Measurements from ENCODE around the gene MYL6B.
"Not testable (repeated sequence)": the region's sequence is repeated elsewhere in the genome, so short reads cannot be mapped to it uniquely, and the experiment has no call there.

The MYL6B gene

DNA sequence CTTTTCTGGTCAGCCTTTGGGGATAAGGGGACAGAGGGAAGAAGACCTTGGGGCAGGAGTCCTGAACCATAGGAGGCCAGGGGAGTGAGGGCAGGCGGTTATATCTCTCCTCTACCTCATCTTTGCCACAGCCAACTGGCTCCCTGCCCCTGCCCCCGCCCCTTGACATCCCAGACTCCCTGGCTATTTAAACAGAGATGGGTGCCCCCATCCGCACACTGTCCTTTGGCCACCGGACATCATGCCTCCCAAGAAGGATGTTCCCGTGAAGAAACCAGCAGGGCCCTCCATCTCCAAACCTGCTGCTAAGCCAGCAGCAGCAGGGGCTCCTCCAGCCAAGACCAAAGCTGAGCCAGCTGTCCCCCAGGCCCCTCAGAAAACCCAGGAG, 1.3 kb downstream of the MYL6B start:
- DNase-seq (ENCODE audit: low read depth): no peak

DNA sequence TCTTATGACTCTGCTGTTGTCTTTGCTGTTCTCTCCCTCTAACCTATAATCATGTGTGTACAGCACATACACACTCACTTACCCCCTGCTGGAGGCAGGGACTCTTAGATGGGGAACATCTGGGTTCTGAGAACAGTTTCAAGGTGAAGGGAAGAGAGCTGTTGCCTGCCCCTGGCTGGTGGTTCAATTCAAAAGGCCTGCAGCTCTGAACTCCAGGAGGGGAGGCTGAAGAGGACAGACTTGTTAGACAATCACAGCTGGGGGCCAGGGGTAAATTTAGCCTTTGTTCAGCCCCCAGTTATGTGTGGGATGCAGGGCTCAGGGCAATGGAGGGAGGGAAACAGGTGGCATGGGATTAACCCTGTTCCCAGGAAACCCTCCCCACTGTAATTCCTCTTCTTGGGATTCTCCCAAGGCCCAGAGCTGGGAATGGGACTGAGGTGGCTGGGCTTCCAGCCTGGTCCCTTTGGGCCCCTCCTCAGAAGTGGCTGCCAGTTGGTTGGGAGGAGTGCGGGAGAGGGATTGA, 1.9 kb downstream of the MYL6B start:
- no peak for DNase-seq (ENCODE audit: low read depth)

DNA sequence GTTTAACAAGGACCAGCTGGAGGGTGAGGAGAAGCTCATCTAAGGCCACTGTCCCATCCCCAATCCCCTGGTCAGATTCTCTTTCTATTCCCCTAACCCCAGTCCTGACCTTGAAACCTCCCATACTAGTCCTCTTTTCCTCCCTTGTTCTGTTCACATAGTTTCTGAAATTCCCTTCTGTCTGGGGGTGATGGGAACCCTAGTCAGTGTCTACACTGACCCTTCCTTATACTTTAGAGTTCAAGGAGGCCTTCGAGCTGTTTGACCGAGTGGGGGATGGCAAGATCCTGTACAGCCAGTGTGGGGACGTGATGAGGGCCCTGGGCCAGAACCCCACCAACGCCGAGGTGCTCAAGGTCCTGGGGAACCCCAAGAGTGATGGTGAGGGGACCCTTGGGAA, 2.4 kb downstream of the MYL6B start:
- DNase-seq (ENCODE audit: low read depth): no peak

DNA sequence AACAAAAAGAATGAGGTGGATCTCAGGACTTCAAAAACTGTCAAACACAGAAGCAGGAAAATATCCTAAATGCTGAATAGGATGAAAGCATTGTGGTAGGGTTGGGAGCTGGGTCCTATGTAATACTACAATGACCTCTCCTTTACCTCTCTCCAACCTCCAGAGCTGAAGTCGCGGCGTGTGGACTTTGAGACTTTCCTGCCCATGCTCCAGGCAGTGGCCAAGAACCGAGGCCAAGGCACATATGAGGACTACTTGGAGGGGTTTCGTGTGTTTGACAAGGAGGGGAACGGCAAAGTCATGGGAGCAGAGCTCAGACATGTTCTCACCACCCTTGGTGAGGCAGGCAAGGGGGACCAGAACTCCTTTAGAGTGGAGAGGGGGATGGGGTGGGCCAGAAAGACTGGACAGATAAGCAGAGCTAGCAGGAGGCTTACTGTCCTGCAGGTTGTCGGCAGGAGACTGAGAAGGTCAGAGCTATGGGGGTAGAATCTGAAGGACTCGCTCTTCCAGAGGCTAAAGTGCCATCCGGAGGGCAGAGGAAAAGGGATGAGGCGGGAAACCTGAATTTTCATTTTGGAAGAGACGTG, 3.0 kb downstream of the MYL6B start:
- no peak for DNase-seq (ENCODE audit: low read depth)

DNA sequence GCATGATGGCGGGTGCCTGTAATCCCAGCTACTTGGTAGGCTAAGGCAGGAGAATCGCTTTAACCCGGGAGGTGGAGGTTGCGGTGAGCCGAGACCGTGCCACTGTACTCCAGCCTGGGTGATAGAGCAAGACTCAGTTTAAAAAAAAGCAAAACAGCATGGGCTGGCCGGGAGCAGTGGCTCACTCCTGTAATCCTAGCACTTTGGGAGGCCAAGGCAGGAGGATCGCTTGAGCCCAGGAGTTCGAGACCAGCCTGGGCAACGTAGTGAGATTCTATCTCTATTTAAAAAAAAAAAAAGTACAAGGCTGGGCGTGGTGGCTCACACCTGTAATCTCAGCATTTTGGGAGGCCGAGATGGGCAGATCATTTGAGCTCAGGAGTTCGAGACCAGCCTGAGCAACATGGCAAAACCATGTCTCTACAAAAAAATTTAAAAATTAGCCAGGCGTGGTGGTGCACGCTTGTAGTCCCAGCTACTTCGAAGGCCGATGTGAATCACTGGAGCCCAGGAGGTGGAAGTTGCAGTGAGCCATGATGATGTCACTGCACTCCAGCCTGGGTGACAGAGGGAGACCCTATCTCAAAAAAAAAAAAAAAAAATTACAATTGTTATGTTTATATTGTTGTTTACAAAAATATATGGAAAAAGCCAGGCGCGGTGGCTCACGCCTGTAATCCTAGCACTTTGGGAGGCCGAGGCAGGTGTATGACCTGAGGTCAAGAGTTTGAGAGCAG, 4.2 kb downstream of the MYL6B start:
- not testable (repeated sequence) for DNase-seq (ENCODE audit: low read depth)

DNA sequence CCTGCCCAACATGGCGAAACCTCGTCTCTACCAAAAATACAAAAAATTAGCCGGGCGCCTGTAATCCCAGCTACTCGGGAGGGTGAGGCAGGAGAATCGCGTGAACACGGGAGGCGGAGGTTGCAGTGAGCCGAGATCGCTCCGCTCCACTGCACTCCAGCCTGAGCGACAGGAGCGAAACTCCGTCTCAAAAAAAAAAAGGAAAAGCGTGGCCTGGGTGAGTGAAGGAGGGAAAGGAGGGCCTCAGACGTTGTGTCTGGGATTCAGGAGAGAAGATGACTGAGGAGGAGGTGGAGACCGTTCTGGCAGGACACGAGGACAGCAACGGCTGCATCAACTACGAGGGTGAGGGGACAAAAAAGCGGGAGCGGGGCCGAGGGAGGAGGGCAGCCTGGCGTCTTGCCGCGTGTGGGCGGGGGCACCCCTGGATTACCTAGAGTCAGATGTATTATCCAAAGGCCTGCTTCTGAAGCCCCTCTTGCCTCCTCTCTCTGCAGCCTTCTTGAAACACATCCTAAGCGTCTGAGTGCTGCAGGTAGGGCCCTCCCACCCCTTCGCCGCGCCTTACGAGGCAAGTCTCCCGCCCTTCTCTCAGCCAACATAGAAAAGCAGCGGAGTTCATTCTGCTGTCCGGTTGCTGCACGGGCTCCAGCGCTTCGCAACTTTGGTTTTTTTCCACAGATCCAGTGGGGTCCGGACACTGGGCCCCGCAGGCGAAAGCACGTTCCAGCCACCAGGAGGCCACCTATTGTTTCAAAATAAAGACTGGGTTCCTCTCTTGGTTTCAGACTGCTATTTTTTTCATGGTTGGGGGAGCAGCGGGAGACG, 5.0 kb downstream of the MYL6B start:
- DNase-seq (ENCODE audit: low read depth): peak; percentile 25

DNA sequence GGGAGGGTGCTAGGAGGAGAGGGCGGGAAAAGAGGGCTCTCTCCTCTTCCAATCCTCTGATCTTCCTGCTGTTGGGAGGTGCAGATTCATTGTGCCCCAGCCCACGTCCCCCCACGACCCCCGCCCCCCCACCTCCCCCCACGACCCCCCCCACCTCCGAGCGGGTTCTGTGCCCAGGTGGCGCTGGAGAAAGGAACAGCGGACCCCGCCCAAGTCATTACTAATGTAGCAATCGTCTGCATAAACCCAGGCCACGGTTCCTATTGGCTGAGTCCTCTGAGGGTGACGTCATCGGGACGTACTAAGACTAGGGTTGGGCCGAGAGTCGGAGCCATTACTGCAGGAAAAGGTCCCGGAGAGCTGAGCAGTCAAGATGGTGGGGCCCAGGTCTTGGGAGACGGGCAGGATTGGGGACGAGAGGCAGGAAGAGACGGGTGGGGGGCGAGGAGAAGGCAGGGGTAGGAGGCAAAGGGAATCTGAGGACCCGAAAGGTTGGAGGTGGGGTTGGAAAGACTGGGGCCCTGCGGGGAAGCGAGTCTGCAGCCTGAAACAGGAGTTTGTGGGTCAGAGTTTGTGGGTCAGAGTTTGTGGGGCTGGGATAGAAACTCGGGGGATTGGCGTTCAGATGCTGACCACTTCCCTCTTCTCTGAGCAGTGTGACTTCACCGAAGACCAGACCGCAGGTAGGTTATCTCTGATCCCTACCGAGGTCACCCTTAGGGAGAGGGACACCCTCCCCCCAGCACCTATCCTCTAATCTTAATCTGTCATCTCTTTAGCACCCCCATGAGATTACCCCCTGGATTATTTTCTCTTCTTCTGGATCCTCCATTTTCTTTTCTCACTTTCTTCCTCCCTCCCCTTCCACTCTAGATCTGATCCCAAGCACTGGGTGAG, 5.9 kb downstream of the MYL6B start, which contains the start of gene MYL6:
TSS of gene MYL6 (plus strand) at position 331 of the 897 bp plus-strand sequence. CDS start at position 374, 43 bp downstream.
- peak; percentile 88 for DNase-seq (ENCODE audit: low read depth)

DNA sequence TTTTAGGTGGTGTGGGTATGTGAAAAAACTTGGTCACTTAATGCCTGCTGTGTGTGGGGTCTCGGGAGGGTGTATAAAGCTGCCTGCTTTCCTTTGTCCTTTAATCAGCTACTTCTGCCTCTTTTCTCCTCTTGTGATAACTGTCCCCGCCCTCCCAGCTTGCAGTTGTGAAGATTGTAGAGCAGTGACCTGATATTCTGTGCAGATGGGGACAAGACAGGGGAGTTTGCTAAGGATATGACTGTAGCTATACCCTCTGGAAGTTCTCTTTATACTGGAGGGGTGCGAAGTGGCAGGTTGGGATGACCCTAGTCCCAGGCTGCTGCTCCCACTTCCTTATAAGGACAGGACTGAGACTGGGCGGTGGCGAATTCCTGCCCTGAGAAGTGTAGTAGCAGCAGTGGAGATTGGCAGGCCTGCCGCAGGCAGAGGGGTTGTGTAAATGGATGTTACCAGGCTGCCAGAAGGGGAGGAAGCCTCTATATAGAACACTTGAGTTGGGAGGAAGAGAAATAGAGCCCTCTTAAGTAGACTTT, 6.6 kb downstream of the MYL6B start:
- no peak for DNase-seq (ENCODE audit: low read depth)

DNA sequence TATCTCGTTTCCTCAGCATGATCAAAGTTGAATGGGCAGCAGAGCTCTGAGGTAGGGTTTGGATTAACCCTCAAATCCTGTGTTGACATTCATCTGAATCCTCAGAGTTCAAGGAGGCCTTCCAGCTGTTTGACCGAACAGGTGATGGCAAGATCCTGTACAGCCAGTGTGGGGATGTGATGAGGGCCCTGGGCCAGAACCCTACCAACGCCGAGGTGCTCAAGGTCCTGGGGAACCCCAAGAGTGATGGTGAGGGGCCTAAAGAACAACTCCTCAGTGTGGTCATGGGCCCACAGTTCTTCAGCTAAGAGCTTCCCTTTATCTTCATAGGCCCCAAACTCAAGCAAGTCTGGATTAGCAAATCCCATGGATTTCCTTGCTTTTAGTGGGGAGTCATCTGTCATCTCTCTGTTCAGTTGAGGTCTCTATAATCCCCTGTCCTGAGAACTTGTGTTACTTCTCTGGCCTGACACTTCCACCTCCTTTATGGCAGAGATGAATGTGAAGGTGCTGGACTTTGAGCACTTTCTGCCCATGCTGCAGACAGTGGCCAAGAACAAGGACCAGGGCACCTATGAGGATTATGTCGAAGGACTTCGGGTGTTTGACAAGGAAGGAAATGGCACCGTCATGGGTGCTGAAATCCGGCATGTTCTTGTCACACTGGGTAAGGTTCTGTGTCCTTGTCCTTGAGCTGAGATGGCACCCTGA, 7.2 kb downstream of the MYL6B start:
- no peak for DNase-seq (ENCODE audit: low read depth)

DNA sequence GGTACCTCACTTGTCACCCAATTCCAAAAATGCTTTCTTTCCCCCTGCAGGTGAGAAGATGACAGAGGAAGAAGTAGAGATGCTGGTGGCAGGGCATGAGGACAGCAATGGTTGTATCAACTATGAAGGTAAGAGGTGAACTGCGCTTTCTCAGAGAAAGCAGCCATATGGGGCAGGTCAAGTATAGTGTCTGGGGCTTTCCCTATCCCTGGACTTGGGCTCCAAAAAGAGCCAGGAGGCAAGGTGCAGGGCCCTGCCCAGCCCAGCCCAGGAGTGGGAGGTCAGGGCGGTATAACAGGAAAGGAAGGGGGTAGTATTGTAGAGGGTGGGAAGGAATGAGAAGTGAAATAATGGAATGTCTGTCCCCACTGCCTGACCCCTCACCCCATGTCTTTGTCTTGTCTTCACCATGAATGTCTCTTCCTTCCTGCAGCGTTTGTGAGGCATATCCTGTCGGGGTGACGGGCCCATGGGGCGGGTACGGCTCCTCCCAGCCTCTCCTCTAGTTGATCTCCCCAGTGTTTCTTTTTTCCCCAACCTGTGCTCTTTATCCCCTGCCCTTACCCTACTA, 7.9 kb downstream of the MYL6B start:
- peak; percentile 43 for DNase-seq (ENCODE audit: low read depth)

DNA sequence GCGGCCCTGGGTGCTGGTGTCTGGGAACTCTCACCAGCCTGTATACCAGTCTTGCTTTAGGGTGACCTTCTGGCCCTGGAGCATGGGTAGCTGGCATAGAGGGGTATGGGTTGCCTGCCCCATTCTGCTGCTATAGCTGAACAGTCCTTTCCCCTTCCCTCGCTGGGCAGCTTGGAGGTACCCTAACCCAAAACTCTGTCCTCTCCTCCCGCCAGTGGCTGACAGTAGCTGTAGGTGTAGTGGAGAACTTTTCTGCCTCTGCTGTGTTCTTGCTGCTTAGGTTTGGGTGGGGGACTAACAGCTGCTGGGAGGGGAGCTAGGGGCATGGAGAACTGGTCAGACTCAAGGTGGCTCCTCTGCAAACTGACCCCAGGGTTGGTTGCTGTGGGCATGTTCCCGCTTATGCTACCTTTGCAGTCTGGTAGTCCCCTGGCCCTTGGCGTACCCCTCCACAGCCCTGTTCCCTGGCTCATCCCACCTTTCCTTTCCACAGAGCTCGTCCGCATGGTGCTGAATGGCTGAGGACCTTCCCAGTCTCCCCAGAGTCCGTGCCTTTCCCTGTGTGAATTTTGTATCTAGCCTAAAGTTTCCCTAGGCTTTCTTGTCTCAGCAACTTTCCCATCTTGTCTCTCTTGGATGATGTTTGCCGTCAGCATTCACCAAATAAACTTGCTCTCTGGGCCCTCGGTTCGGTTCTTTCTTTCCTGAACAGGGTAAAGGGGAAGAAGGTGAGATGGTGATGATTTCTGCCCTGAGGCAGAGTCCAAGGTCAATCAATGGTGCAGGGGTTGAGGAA, 8.7 kb downstream of the MYL6B start:
- DNase-seq (ENCODE audit: low read depth): no peak

DNA sequence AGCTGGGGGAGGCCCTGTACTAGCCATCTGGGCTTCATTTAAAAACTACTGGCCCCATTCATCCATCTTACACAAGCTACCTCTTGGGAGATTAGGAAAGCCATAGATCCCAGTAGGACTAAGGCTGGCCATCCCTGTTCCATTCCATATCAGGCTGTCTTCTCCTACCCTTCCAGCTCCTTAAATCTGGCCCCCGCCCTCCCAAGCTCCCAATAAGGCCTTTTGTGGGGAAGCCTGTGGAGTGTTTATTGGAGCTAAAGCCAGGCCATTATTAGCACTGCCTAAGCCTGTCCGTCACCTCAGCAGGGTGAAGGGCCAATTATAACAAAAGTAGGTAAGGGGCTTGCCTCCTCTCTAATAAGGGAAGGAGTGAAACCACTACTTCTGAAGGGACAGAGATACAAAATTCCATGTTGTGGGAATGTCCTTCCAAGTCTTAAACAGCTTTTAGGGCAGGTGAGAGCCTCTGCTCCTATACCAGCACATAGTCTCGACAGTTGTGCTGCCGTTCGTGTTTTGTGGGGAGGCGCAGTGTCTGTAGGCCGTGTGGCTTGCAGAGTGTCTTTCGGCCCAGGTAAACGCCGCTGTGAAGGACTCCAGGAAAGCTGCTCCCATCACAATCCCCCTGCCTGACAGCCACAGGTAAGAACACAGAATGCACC, 9.4 kb downstream of the MYL6B start:
- DNase-seq (ENCODE audit: low read depth): no peak

DNA sequence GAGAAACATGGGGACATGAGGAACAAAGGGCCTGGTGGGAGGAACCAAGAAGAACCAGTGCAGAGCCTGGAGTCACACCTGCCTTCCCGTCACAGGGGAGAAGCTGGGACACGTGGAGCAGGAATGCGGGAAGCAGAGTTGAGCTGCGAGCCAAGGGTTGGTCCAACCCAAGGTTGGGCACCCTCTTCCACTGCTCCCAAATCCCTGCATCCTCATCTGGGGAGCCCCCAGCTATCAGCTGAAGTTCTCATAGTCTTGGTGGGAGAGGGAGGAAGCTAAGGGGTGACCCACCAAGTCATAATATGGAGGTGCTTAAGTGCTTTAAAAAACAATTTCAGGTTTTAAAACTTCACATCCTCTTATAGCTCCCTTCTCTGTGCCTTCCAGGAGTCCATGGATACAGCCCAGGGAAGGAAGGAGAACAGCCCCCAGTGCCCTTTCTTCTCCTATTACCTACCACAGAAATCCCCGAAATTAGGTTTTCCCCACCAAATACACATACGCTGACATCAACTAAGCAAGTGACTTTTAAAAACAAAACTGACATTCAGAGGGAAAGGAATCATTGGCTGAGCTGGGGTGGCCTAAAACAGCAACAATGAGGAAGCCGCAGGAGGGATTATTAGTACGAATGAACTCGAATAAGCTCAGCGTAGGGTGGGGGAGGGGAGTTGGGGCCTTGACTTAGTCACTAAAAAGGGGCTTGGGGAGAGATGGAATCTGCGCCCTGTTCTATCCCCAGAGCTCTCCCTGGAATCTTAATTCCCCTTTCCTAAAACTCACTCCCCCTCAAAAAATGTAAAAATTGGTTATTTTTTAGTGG, 10.3 kb downstream of the MYL6B start:
- no peak for DNase-seq (ENCODE audit: low read depth)

DNA sequence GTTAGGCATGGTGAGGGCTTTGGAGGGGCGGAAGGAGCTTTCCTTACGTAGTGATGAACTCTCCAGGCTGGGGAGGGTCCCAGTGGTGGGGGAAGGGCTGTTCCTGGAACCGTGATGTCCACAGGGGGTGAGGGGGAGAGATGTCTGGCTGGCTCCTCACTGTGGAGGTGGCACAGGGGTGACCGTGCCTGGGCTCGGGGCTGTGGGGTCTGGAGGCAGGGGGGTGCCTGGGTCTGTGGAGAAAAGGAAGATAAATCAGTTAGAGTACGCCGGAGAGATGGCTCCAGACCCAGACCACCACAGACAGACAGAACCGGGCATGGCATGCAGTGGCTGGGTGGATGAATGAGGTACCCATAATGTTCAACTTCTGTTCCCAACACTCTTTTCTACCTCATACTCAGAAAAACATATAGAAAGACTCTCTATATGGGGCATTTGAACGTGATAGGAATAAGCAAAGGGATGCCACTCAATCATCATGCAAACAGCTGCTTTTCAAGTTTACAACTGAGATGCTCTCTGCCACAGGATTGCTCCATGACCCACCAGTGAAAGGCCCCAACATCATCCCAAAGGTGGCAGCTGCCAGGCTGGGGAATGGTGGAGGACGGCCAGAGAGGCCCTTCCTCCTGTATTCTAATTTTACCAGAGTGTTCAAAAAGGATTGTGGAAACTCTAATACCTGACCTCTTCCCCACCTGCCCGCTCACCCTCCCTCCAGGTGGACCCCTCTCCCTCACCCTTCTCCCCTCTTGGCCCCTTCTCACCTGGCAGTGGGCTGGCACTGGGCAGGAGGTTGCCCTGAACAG, 11.4 kb downstream of the MYL6B start:
- DNase-seq (ENCODE audit: low read depth): no peak

DNA sequence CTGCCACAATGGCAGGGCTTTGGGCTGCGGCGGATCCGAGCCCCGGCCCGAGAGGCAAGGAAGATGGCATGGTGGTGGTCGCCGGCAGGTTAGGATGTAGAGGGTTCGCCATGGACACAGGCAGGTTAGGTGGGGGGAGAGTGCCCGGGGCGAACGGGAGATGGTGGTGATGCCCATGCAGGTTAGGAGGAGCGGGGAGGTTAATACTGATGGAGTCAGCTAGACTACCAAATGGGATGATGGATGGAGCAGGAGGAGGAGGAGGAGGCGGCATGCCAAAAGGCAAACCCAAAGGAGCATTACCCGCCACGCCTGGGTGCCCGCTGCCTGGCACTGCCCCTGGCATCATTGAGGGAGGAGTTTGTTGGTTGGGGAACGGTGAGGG, 11.9 kb downstream of the MYL6B start:
- DNase-seq (ENCODE audit: low read depth): no peak

DNA sequence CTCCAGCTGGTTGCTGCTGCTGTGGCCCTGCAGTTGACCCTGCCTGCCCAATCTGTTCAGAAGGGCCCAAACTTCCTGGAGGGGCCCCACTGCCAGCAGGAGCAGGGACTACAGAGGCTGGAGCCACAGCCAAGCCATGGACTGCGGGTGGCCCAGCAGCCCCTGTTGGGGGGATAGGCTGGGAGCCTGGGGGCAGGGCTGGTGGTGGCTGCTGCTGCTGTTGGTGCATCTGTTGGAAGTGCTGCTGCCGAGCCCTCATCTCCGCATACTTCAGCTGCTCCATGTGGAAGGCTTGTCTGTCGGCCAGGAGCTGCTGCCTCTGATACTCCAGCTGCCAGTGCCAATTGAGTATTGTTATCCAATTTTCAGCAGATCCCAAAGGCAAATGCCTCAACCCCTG, 13.0 kb downstream of the MYL6B start:
- DNase-seq (ENCODE audit: low read depth): no peak

DNA sequence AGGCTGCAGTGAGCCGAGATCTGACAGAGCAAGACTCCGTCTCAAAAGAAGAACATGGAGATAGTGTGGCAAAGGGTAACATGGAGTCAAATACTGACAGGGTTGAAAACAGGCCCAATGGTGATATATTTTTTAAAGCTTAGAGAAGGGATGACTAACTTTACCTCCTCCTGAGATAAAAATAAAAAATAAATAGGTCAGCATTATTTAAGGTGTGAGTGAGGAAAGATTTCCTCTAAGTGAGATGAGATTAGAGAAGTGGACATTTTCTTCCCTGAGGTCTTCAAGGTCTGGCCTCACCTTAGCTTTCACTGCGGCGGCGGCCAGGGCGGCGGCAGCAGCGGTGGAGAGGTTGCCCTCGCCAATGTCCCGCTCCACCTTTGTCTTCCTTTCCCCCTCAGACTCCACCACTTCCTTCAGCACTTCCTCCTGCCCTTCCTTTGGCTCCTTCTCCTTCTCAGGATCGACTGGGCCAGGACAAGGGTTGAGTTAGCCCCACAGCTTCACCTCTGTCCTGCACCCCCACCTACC, 16.9 kb downstream of the MYL6B start:
- DNase-seq (ENCODE audit: low read depth): no peak

Data from stimulated activated CD8-positive, alpha-beta memory T cell treated with anti-CD3 and anti-CD28 coated beads, Interleukin-12 subunit alpha, Interleukin-12 subunit beta, amount 100 ng/mL, for 1 hour (primary cell).